ENCODE measurements around the gene SH2D3A. TPM values are rescaled to one million over a fixed set of nuclear protein-coding genes. Genes with fewer than 3 reads are reported as not detected.
A peak's percentile ranks its signal among the peaks of the same experiment; 100 is the strongest.

Gene SH2D3A
- total RNA-seq, 1 experiment from 2014 or later, result 0.95 TPM

DNA sequence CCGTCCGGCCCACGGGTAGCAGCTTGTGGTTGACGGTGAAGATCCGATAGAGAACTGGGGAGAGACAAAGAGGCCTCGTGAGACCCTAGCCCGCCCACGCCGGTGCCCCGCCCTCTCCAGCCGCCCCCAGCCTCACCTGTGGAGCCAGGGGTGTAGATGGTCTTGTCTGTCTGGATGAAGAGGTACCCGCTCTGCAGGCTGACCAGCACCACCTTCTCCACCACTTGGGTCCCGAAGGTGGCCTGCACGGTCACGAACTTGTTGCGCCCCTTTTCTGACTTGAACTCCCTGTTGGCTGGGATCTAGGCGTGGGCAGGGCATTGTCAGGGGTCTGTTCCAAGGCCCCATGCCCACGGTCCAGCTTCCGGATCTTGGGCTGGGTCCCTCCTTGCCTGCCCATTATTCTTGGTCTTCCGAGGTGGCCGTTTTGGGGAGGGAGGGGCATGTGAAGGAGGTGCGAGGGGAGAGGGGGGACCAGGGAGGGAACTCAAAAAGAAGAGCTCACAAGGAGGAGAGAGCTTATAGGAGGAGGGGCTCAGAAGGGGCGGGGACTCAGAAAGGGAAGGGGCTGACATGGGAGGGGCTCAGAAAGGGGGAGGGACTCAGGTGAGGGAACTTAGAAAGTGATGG is 49.0 kb downstream of the SH2D3A start:
- Histone ChIP-seq H3K27ac (ENCODE audit: low read depth, low read length, poor library complexity, severe bottlenecking) (no peak overlapping the region), H3K9me3 (ENCODE audit: low read depth, low read length, poor library complexity, severe bottlenecking) (no peaks in the 10 kb centered on the region), H3K4me3 (ENCODE audit: low read depth, low read length, poor library complexity, severe bottlenecking) (no peak overlapping the region), H3K36me3 (ENCODE audit: insufficient read depth, low read length, poor library complexity, severe bottlenecking) (no peaks in the 10 kb centered on the region), H3K4me1 (ENCODE audit: insufficient read depth, low read length, poor library complexity, severe bottlenecking) (peaks cover 3% of the 10 kb centered on the region), H3K27me3 (replicated peaks; ENCODE audit: insufficient read depth, low read depth, low read length, poor library complexity) (no peaks in the 10 kb centered on the region)
- TF ChIP-seq EZH2 (IDR thresholded peaks at IDR 0.05; ENCODE audit: borderline replicate concordance, low read depth, low read length, poor library complexity, severe bottlenecking), result no peak
- TF ChIP-seq, protein P1, sequence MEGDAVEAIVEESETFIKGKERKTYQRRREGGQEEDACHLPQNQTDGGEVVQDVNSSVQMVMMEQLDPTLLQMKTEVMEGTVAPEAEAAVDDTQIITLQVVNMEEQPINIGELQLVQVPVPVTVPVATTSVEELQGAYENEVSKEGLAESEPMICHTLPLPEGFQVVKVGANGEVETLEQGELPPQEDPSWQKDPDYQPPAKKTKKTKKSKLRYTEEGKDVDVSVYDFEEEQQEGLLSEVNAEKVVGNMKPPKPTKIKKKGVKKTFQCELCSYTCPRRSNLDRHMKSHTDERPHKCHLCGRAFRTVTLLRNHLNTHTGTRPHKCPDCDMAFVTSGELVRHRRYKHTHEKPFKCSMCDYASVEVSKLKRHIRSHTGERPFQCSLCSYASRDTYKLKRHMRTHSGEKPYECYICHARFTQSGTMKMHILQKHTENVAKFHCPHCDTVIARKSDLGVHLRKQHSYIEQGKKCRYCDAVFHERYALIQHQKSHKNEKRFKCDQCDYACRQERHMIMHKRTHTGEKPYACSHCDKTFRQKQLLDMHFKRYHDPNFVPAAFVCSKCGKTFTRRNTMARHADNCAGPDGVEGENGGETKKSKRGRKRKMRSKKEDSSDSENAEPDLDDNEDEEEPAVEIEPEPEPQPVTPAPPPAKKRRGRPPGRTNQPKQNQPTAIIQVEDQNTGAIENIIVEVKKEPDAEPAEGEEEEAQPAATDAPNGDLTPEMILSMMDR (conservative IDR thresholded peaks at IDR 0.05; ENCODE audit: low read depth, low read length), result no peak
- no peak for DNase-seq (ENCODE audit: low spot score)
- intact Hi-C loops (cut with micrococcal nuclease; ENCODE audit: unreplicated experiment), result no loop called here
- BruUV-seq (replicated peaks), result no TSS peak
- CTCF ChIA-PET, result interaction anchor here (0.7 kb wide), 1 partner anchor 15 kb away, joined by 3 read pairs; no protein-coding TSS in a partner anchor
- POLR2A ChIA-PET (ENCODE audit: low non-redundant PET), result no interaction called here

DNA sequence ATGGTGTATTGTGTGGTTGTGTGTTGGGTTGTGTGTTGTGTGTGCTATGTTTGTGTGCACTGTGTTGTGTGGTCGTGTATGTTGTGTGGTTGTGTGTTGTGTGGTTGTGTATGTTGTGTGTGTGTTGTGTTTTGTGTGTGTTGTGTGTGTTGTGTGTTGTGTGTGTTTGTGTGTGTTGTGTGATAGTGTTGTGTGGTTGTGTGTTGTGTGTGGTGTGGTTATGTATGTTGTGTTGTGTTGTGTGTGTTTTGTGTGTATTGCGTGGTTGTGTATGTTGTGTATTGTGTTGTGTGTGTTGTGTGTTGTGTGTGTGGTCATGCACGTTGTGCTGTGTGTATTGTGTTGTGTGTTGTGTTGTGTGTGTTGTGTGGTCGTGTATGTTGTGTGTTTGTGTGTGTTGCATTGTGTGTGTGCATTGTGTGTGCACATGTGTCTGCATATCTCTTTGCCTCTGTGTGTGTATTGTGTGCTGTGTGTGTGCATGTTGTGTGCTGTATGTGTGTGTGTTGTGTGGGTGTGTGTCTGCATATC is 49.7 kb downstream of the SH2D3A start:
- TF ChIP-seq, protein P1 (conservative IDR thresholded peaks at IDR 0.05; ENCODE audit: low read depth, low read length), result no peak
- no peak for TF ChIP-seq EZH2 (IDR thresholded peaks at IDR 0.05; ENCODE audit: borderline replicate concordance, low read depth, low read length, poor library complexity, severe bottlenecking)
- BruUV-seq (replicated peaks), result no TSS peak
- DNase-seq (ENCODE audit: low spot score), result no peak
- ChIA-PET POLR2A (ENCODE audit: low non-redundant PET) (no interaction called here), CTCF (no interaction called here)
- H3K27me3 ChIP-seq (replicated peaks; ENCODE audit: insufficient read depth, low read depth, low read length, poor library complexity), result no peaks in the 10 kb centered on the region
- H3K4me3 ChIP-seq (ENCODE audit: low read depth, low read length, poor library complexity, severe bottlenecking), result no peak overlapping the region
- no peaks in the 10 kb centered on the region for H3K4me1 ChIP-seq (ENCODE audit: insufficient read depth, low read length, poor library complexity, severe bottlenecking)
- H3K9me3 ChIP-seq (ENCODE audit: low read depth, low read length, poor library complexity, severe bottlenecking), result no peaks in the 10 kb centered on the region
- H3K27ac ChIP-seq (ENCODE audit: low read depth, low read length, poor library complexity, severe bottlenecking), result no peak overlapping the region
- no peaks in the 10 kb centered on the region for H3K36me3 ChIP-seq (ENCODE audit: insufficient read depth, low read length, poor library complexity, severe bottlenecking)
- intact Hi-C loops (cut with micrococcal nuclease; ENCODE audit: unreplicated experiment), result no loop called here

DNA sequence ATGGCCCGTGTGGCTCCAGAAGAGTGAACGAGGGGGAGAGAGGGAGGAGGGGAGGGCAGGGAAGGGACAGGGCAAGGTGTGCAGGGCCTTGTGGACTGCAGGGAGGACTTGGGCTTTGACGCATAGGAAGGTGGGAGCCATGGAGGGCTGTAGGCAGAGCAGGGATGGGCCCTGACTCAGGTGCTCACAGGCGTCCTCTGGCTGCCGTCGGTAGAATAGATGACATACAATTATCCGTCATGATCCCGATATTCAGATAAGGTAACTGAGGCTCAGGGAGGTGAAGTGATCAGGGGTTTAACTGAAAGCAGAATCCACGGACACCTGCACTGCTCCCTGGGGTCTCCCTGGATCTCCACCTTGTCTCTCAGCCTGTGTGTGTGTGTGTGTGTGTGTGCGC is 50.2 kb downstream of the SH2D3A start:
- TF ChIP-seq EZH2 (IDR thresholded peaks at IDR 0.05; ENCODE audit: borderline replicate concordance, low read depth, low read length, poor library complexity, severe bottlenecking), result no peak
- TF ChIP-seq, protein P1 (conservative IDR thresholded peaks at IDR 0.05; ENCODE audit: low read depth, low read length), result peak; percentile 28; the same call in 1 of the 2 replicates
- ChIA-PET POLR2A (ENCODE audit: low non-redundant PET) (no interaction called here), CTCF (interaction anchor here (0.8 kb wide), 1 partner anchor 22 kb away, joined by 3 read pairs; no protein-coding TSS in a partner anchor)
- BruUV-seq (replicated peaks), result no TSS peak
- intact Hi-C loops (cut with micrococcal nuclease; ENCODE audit: unreplicated experiment), result no loop called here
- Histone ChIP-seq H3K4me3 (ENCODE audit: low read depth, low read length, poor library complexity, severe bottlenecking) (no peak overlapping the region), H3K27me3 (replicated peaks; ENCODE audit: insufficient read depth, low read depth, low read length, poor library complexity) (no peaks in the 10 kb centered on the region), H3K36me3 (ENCODE audit: insufficient read depth, low read length, poor library complexity, severe bottlenecking) (no peaks in the 10 kb centered on the region), H3K9me3 (ENCODE audit: low read depth, low read length, poor library complexity, severe bottlenecking) (no peaks in the 10 kb centered on the region), H3K4me1 (ENCODE audit: insufficient read depth, low read length, poor library complexity, severe bottlenecking) (no peaks in the 10 kb centered on the region), H3K27ac (ENCODE audit: low read depth, low read length, poor library complexity, severe bottlenecking) (no peak overlapping the region)
- DNase-seq (ENCODE audit: low spot score), result no peak

Data from A673 (cell line).